Activated naive CD4-positive, alpha-beta T cell (primary cell): Measurements from ENCODE around the gene FN1.

Source experiments
- DNase-seq, 4 experiments: peaks; one replicate each; lab custom pipeline; 2025; lab: John Stamatoyannopoulos, UW

Gene FN1

DNA sequence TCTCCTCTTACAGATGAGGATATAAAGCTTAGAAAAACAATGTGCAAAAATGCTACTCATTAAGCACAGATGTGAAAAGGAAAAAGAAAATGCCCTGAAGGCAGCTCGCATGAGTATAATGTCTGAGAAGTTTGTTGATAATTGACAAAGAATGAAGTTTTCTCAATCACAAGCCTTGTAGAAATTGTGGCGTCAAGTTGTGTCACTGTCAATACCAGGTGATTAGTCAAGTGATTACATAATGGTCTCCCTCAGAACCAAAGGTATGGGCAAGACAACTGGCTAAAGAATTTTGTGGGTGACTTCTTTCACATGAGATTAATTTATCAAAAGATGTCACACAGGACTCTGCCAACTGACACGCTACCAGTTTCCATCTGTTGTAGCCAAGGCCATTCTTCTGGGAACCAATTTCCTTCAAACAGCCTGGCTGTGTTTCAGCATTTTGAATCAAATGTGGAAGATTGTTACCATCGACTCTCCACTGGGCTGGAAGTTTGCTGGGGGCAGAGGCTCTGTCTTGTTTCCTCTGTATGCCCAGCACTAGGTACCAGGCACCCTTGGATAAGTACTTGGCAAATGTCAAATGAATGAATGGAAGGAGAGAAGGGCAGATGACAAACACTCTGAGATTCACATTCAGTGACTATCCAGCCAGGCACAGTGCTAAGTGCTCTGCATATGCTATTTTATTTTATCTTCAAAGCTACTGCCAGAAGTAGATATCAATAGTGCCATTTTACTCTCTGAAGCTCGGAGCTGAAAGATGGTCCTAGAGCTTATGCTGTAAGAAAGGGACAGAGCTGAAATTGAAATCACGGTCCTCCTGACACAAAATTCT, 5.9 kb upstream of the FN1 start:
- DNase-seq = no peak

DNA sequence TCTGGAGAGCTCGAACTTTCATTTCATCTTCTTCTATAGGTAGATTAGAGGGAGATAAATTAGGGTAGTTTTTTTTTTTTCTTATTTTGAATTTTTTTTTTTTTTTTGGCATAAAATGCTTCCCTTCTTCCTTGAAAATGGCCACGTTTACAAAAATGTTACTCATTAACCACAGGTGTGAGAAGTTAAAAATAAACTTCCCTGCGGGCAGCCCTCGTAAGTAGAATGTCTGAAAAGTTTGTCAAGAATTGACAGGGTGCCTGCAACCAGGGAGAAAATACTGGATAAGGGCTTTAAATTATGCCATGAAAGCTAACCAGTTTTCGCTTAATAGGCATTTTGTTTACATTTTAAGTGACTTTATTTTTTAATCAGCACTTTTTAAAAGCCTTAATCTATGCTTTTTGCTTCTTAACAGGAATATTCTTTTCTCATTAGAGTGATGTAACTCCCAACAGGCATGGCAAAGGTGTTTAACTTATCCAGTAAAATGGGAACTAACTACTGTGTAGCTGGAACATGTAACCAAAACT, 4.2 kb upstream of the FN1 start:
- DNase-seq = no peak

DNA sequence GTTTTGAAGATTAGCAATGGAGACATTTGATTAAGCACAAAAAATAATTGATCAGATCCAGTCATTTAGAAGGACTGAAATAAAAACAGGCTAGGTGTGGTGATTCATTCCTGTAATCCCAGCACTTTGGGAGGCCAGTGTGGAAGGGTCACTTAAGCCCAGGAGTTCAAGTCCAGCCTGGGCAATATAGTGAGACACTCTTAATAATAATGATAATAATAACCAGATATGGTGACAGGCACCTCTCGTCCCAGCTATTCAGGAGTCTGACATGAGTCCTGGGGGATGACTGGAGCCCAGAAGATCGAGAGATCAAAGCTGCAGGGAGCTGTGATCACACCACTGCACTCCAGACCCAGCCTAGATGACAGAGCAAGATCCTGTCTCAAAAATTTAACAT, 3.5 kb upstream of the FN1 start:
- DNase-seq = no peak

DNA sequence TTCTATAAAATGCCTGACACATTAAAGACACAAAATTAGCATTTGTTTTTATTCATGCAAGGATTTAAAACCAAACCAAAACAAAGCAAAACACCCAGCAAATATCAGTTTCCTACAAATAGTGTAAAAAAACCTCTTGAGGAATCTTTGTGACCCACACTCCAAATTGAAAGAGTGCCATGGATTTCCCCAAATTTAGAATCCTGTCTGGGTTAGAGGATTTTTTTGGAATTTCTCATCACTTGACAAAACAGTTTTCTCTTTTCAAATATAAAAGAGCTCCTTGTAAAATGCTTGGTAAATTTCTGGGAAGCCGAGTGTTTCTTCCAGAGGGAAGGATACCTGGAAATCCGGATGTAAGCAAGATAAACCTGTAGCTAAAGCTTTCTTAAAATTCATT, 1.7 kb upstream of the FN1 start:
- DNase-seq = no peak

DNA sequence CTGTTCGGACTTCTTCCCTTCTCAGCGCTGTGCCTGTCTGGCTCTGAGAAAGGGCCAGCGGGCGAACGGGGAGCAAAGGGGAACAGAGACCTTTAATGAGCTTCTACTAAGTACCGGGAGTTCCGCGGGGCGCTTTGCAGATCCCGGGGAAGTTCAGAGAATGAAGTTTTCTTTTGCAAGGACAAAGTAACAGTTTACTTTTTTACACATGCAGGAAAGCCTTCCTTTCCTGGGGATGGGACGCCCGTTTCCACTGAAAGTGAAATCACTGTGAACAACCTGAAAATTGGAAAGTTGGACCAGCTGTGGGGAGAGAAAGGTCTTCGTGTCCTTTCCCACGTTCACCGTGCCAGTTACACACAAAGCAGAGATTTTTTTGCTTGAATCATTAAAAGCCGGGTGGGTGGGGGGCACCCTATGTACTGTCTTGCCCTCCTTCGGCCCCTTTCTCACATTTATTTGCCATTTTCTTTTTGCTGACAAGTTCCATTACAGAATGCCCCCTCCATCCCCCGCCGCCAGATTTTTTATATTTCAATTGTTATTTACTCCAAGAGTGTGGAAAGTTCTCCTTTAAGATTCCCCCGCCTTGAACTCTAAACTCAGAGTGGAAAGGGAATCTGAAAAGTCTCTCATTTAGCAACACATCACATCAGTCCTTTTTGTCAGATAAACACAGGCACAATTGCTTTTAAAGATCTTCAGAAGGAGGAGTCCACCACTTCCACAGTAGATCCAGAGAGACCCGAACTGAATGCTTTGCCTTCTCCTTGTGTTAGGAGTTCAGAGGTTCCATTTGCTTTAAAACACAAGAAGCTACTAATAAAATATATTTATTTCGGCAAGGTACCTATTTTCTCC, 1.1 kb upstream of the FN1 start:
- no peak for DNase-seq

DNA sequence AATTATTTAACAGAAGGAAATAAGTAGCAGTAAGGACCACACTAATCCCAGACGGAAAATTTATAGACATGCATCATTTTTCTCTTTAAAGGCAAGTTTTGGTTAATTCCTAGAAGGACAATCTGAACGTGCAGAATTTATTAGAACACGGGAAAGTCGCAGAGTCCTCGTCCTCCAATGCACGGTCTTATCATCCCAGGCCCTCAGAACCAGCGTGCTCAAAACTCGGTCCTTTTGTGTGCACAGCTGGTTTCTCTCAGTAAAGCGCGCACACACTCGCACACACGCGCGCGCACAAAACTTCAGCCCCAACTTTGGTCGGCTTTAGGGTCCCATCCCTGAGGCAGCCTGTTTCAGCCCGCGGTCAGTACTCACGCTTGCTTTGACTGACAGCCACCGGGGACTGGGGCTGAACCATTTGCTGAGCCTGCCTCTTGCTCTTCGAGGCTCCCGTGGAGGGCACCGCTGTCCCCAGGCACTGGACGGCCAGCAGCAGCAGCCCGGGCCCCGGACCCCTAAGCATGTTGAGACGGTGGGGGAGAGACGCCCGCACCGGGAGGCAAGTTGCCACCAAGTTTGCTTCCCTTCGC, 493 bp downstream of the FN1 start:
- DNase-seq = no peak

DNA sequence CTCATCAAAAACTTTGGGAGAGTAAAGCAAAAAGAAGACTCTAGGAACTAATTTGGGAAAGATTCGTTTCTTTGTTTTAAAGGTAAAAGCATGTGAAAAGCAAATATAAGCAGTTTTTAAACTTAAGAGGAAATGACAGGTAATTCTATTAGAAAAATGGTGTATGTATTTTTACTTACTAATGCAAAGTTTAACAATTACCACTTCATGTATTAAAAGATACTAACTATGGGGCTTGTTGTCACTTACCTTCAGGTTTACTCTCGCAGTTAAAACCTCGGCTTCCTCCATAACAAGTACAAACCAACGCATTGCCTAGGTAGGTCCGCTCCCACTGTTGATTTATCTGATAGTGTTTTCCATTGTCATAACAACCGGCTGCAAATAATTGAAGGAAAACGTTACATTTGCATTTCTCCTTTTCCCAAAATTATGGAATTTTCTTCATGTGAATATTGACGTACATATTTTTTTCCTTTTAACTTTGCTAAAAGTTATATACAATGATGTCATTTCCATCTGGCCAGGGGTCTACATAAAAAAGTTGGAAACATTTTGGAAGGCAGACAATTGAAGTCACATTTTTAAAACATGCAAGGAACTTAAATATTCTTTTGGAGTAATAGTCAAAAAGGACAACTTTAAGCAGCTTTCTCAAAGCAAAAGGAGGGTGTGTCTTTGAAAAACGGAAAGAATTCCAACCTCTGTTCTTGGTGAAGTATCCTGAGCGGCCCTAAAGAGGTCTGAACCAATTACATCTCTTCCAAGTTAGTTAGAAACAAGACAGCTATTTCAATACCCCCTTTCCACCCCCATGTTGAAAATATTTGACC, 1.2 kb downstream of the FN1 start:
- no peak for DNase-seq

DNA sequence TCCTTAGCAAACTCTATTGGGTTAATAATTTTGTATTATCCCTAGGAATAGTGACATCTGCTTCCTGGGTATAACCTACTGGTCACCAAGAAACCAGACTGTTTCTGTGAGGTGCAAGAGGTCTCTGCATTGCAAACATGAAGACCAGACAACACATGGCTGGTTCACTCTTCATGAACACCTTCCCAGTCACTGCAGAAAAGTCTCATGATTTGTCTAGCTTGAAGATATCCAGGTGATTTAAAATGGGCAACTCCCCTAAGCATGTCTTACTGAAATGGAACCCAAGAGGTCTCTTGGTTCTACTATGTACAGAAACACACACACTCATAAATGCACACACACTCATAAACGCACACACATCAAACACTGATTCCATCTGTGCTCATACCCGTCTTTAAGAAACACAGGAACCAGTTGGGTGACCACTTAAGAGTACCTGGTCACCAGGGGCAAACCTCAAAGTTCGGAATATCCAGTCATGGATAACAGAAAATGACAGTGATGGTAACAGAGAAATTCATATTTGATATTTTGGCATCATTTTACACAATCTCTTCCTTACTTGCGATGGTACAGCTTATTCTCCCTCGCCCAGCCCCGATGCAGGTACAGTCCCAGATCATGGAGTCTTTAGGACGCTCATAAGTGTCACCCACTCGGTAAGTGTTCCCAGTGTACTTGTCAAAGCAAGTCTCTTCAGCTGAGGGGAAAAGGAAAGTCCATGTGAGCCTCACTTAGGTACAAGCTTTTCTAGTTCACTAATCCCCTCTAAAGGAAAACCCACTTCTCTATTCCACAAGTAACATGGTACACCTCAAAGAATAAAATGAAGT, 2.9 kb downstream of the FN1 start:
- no peak for DNase-seq

DNA sequence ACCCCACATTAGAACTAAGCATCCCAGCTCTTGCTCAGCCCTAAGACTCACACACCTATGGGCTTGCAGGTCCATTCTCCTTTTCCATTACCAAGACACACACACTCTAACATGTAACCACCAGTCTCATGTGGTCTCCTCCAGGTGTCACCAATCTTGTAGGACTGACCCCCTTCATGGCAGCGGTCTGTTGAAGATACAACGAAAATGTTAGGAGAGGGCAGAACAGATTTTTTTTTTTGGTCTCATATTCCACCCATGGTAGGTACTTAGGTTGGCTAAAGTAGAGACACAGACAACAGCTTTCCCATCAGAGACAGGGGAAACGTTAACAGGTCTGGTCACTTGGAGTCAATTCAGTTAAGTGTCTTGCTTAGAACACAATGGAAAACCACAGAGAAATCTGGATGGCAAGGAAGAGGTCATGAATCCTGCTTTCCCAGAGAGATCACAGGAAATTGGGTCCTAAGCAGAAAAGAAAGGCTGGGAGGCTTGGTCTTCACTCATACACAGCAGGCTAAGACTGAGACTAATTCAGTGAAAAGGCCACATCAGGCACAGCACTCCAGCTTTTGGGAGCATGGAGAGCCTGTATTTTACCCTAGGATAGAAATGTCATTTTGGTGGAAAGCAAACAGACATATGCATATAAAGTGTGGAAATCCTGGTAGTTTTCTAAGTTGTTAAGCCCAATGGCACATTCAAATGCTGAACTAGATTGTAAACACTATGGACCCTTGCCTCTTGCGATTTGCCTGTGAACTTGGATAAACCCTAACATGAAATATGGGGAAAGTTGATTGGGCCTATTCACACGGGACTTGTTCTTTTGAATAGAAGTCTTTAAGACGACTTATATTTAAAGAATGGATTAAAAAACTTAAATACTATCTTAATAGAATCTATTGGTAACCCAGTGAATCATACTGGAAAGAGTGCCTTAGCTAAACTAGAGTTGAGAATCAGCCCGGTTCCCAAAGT, 3.8 kb downstream of the FN1 start:
- no peak for DNase-seq

DNA sequence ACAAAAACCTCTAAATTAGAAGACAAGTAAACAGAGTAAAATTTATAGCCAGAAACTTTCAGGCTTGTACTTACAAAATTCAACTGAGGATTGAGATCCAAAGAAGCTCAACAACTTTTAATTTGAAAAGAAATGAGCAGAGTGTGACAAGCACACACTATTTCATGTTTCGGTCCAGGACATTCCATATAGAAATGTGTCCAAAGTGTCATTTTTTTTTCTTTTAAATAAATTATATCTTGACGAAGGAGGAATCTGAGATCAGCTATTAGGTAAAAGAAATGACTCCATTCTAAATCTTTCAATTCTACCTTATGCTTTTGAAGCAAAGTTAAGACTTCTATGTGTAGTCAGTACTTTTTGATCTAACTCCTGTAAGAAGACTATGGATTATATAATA, 4.6 kb downstream of the FN1 start:
- no peak for DNase-seq

DNA sequence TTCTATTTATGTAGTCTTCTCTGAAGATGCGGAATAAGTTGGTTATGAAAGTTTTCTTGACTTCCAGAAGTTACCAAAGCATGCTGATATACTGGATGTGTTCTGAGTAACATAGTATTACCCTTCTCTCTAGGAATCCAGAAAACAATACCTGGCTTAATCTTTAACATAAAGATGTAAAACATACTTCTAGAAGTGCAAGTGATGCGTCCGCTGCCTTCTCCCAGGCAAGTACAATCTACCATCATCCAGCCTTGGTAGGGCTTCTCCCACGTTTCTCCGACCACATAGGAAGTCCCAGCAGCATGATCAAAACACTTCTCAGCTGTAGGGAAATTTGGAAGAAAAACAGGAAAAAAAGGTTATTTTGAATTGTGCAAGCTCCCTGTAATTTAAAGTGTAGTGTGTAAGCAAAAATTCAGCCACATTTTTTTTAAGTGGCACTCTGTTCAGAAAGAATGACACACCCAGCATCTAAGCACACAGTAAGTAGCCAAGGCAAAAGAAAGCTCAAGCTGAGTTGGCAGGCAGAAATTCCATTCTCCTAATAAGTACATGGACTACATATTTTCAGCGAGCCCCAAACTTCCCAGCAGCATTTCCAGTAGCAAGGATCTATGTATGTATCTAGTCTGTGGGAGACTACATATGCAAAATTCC, 5.2 kb downstream of the FN1 start:
- DNase-seq = no peak

DNA sequence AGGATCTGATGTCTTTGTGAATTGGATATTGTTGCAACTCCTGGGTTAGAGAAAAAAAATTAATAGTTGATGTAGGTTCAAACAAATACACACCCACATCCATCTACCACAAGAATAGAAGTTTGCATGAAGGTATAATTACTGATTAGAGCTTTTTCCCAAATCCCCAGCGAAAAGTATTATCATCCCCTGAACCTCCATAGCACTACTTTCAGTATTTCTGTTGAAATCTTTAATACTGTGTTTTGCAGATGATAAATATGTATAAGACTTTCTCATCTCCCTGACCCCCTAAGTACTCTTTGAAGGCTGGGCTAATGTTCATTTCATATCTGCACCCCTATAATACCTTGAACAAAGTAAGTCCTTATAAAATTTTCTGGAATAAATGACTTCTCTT, 6.4 kb downstream of the FN1 start:
- no peak for DNase-seq

DNA sequence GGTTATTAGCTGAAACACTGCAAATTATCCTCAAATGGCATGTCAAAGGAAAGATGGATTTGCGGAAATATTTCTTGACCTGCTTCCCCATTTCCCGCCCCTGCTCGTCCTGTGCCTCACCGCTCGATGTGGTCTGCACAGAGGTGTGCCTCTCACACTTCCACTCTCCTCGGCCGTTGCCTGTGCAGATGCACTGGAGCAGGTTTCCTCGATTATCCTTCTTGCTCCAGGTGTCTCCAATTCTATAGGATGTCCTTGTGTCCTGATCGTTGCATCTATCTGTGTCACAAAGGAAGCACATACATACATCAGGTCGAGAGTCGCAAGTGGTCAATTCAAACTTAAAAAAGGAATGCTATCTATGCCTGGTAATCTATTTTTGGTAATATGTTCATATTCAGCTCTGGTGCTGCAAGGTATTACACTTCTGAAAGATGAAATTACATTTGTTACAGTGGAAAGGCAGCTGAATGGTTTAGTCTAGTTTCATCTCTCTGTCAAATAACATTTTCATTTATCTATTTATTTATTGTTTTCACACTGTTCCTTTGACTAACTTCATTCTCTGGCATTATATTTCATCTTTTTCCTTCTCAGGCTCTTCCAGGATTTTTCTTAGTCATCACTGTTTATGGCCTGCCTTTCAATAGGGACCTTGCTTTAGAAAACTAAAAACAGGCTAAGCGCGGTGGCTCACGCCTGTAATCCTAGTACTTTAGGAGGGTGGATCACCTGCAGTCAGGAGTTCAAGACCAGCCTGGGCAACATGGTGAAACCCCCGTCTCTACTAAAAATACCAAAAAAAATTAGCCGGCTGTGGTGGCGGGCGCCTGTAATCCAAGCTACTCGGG, 7.6 kb downstream of the FN1 start:
- DNase-seq = no peak

DNA sequence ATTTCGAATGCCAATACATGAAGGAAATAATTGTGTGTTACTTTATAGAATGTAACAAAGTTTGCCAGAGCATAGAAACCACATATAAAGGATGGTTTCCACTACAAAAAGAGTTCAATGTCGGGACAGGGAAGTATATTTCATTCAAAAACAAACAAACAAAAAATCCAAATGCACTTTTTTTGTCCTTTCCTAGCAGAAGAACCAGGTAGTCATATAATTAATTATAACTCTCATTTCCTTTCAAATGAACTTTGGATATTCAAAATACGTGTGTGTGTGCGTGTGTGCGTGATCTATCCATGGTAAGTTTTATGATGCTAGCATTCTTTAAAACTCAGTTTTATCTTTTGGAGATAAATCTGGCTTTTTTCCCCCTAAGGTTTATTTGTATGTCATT, 8.3 kb downstream of the FN1 start:
- no peak for DNase-seq

DNA sequence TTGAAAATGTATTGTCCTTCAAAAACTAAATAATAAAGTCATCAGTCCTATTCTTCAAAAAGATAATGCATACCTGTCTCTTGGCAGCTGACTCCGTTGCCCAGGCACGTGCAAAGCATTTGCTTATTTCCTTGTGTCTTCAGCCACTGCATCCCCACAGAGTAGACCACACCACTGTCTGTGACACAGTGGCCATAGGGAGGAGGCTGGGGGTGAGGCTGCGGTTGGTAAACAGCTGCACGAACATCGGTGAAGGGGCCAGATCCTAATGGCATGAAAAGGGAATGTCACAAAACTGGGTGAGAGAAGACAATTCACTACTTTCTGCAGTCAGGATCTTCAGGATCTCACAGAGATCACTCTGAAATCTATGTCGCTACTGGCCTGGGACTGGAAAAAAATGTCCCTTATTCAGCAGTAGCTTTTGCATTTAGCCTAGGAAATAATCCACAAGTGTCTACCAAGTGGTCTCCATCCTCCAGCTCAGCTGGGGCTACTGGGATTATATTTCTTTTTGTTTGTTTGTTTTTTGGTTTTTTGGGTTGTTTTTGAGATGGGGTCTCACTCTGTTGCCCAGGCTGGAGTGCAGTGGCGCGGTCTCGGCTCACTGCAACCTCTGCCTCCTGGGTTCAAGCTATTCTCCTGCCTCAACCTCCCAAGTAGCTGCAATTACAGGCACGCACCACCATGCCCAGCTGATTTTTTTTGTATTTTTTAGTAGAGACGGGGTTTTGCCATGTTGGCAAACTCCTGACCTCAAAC, 10.7 kb downstream of the FN1 start:
- DNase-seq = no peak

DNA sequence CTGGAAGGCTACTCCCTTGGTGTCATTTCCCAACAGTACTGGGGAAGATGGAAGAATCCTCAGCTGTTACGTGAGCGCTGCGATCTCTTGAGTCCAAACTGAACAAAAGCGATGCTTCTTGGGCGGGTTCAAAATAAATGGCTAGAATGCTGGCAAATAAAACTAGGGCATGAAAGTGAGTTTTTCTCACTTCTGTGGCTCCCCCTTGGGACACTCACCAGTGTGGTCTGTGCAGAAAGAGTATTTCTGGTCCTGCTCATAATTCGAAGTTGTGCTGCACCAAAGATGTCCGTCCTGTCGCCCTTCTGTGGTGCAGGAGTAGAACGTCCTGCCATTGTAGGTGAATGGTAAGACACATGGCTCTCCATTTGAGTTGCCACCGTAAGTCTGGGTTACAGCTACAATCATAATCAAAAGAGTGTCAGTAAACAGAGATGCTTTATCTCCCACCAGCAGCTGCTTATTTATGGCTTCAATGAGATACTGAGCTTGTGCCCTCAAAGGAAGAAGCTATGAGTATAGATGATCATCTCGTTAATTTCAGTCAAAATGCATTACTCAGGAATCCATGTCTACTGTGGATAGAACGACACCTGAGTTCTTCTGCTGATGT, 11.8 kb downstream of the FN1 start:
- no peak for DNase-seq

DNA sequence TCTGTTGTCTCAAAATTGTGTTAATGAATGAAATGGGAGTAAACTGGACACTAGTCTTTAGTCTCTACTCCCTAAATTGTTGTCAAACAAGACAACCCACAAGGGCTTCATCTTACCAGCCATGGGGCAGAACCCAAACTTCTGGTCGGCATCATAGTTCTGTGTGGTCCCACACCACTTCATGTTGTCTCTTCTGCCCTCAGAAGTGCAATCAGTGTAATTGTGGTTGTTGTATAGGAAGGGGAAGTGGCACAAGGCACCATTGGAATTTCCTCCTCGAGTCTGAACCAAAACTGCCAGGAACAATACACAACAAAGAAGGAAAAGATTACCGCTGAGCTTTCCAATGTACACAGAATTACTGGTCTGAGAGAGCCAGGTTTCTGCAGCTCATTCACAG, 12.6 kb downstream of the FN1 start:
- DNase-seq = no peak
